ENCODE data around the gene DENND1A. TPM values are rescaled to one million over a fixed set of nuclear protein-coding genes. Genes with fewer than 3 reads are reported as not detected.

The DENND1A gene
- total RNA-seq, 1 donor from 2014 or later = 13.9 TPM

DNA sequence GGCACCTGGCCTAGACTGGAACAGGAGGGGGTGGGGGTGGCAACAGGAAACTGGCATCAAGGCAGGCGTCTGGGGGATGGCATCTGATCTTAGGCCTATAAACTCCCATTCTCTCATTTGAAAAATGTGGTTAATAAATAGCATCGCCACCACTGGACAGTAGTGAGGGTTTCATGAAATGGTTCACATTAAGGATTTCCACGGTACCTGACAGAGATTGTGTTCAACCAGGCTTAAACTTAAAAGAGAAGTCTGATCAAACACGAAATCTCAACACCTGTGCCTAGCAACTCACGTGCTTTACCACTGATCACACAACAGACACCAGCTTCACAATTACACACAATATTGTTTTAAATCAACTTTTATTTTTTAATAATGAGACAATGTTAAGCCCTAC is 3.0 kb downstream of the DENND1A start:
- no peak overlapping the region for H3K27ac Mint-ChIP-seq (ENCODE audit: unreplicated experiment)
- no peak overlapping the region for H3K4me3 Mint-ChIP-seq (ENCODE audit: unreplicated experiment)
- H3K4me1 Mint-ChIP-seq (ENCODE audit: low read depth, unreplicated experiment) = peaks cover 6% of the 10 kb centered on the region
- H3K27me3 Mint-ChIP-seq (ENCODE audit: unreplicated experiment) = peaks cover 3% of the 10 kb centered on the region
- TF ChIP-seq, protein P1, sequence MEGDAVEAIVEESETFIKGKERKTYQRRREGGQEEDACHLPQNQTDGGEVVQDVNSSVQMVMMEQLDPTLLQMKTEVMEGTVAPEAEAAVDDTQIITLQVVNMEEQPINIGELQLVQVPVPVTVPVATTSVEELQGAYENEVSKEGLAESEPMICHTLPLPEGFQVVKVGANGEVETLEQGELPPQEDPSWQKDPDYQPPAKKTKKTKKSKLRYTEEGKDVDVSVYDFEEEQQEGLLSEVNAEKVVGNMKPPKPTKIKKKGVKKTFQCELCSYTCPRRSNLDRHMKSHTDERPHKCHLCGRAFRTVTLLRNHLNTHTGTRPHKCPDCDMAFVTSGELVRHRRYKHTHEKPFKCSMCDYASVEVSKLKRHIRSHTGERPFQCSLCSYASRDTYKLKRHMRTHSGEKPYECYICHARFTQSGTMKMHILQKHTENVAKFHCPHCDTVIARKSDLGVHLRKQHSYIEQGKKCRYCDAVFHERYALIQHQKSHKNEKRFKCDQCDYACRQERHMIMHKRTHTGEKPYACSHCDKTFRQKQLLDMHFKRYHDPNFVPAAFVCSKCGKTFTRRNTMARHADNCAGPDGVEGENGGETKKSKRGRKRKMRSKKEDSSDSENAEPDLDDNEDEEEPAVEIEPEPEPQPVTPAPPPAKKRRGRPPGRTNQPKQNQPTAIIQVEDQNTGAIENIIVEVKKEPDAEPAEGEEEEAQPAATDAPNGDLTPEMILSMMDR (IDR thresholded peaks at IDR 0.05; ENCODE audit: partially characterized antibody, unreplicated experiment) = no peak
- H3K9me3 Mint-ChIP-seq (ENCODE audit: unreplicated experiment) = peaks cover 11% of the 10 kb centered on the region
- peaks cover 10% of the 10 kb centered on the region for H3K36me3 Mint-ChIP-seq (ENCODE audit: unreplicated experiment)
- DNase-seq = no peak

DNA sequence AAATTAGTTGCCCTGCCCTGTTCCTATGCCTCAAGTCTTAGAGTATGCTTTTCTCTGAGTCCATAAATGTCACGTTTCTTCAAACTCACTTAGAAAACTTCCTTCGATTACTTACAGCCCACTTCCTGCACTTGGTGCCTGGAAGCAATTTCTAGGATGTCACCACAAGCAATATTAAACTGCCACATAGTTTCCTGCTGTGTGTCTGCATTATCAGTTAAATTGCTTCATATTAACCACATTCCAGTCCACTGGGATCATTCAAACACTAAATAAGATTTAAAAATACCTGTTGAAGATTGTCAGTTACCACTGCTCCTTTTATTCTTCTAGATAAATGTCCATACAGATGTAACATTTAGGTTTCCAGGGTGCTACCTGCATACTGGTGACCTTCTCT is 4.1 kb downstream of the DENND1A start:
- TF ChIP-seq, protein P1 (IDR thresholded peaks at IDR 0.05; ENCODE audit: partially characterized antibody, unreplicated experiment) = no peak
- peaks cover 10% of the 10 kb centered on the region for H3K36me3 Mint-ChIP-seq (ENCODE audit: unreplicated experiment)
- no peak for DNase-seq
- H3K27ac Mint-ChIP-seq (ENCODE audit: unreplicated experiment) = no peak overlapping the region
- no peak overlapping the region for H3K4me3 Mint-ChIP-seq (ENCODE audit: unreplicated experiment)
- H3K27me3 Mint-ChIP-seq (ENCODE audit: unreplicated experiment) = no peaks in the 10 kb centered on the region
- peaks cover 9% of the 10 kb centered on the region for H3K9me3 Mint-ChIP-seq (ENCODE audit: unreplicated experiment)
- peaks cover 6% of the 10 kb centered on the region for H3K4me1 Mint-ChIP-seq (ENCODE audit: low read depth, unreplicated experiment)

DNA sequence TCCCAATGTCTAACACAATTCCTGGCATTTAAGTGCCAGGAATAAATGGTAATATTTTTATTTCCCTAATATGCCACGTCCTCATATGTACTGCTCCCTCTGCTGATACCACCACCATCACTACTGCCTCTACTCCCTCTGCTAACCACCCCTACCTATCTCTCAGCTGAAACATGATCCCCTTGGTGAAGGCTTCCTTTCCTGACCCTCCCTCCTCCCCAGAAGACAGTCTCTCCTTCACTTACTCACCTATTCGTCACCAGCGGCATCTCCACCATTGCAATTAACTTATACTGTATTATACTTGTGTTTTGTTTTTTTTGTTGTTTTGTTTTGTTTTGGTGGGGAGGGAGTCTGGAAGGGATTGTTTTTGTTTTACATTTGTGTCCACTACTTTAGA is 4.8 kb downstream of the DENND1A start:
- peaks cover 6% of the 10 kb centered on the region for H3K4me1 Mint-ChIP-seq (ENCODE audit: low read depth, unreplicated experiment)
- H3K36me3 Mint-ChIP-seq (ENCODE audit: unreplicated experiment) = peaks cover 10% of the 10 kb centered on the region
- TF ChIP-seq, protein P1 (IDR thresholded peaks at IDR 0.05; ENCODE audit: partially characterized antibody, unreplicated experiment) = no peak
- no peak overlapping the region for H3K27ac Mint-ChIP-seq (ENCODE audit: unreplicated experiment)
- H3K9me3 Mint-ChIP-seq (ENCODE audit: unreplicated experiment) = peaks cover 6% of the 10 kb centered on the region
- no peaks in the 10 kb centered on the region for H3K27me3 Mint-ChIP-seq (ENCODE audit: unreplicated experiment)
- DNase-seq = no peak
- no peak overlapping the region for H3K4me3 Mint-ChIP-seq (ENCODE audit: unreplicated experiment)

DNA sequence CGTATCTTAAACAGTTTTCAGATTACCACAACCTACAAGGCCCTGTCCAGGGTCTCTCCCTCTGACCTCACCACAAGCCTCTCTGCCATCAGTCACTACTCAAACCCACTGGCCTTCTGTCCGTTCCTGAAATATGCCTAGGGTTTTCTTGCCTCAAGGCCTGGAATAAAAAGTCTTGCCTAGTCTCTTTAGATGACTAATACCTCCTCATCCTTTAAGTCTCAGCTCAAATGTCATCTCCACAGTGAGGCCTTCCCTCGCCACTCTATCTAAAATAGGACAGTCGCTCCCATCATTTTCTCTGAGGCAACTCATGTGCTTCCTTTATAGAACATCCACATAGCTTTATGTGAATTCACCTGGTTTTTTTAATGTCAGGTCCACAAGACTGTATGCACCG is 5.2 kb downstream of the DENND1A start:
- H3K4me1 Mint-ChIP-seq (ENCODE audit: low read depth, unreplicated experiment) = peaks cover 6% of the 10 kb centered on the region

DNA sequence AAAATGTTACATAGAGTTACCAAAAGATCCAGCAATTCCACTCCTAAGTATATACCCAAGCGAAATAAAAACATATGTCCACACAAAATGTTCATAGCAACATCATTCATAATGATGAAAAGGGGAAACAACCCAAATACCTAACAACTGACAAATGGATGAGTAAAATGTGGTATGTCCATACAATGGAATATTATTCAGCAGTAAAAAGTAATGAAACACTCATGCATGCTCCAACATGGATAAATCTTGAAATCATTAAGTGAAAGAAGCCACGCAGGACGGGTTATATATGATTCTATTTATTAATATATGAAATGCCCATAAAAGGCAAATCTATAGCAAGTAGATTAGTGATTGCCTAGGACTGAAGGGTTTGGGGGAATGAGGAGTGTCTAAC is 6.0 kb downstream of the DENND1A start:
- H3K36me3 Mint-ChIP-seq (ENCODE audit: unreplicated experiment) = peaks cover 10% of the 10 kb centered on the region
- no peaks in the 10 kb centered on the region for H3K27me3 Mint-ChIP-seq (ENCODE audit: unreplicated experiment)
- H3K27ac Mint-ChIP-seq (ENCODE audit: unreplicated experiment) = no peak overlapping the region
- no peak for DNase-seq
- peaks cover 5% of the 10 kb centered on the region for H3K4me1 Mint-ChIP-seq (ENCODE audit: low read depth, unreplicated experiment)
- TF ChIP-seq, protein P1 (IDR thresholded peaks at IDR 0.05; ENCODE audit: partially characterized antibody, unreplicated experiment) = no peak
- H3K4me3 Mint-ChIP-seq (ENCODE audit: unreplicated experiment) = no peak overlapping the region
- H3K9me3 Mint-ChIP-seq (ENCODE audit: unreplicated experiment) = peaks cover 4% of the 10 kb centered on the region

More for the DNA sequence above, 5.2 kb downstream of the DENND1A start:
- peaks cover 6% of the 10 kb centered on the region for H3K9me3 Mint-ChIP-seq (ENCODE audit: unreplicated experiment)
- H3K36me3 Mint-ChIP-seq (ENCODE audit: unreplicated experiment) = peaks cover 10% of the 10 kb centered on the region
- no peaks in the 10 kb centered on the region for H3K27me3 Mint-ChIP-seq (ENCODE audit: unreplicated experiment)
- DNase-seq = no peak
- TF ChIP-seq, protein P1 (IDR thresholded peaks at IDR 0.05; ENCODE audit: partially characterized antibody, unreplicated experiment) = no peak
- no peak overlapping the region for H3K4me3 Mint-ChIP-seq (ENCODE audit: unreplicated experiment)
- H3K27ac Mint-ChIP-seq (ENCODE audit: unreplicated experiment) = no peak overlapping the region

Measured in glutamatergic neuron (in vitro differentiated cells).